ENCODE data around the gene GRID1.
"Not testable (repeated sequence)": the region's sequence is repeated elsewhere in the genome, so short reads cannot be mapped to it uniquely, and the experiment has no call there.

Gene GRID1

DNA sequence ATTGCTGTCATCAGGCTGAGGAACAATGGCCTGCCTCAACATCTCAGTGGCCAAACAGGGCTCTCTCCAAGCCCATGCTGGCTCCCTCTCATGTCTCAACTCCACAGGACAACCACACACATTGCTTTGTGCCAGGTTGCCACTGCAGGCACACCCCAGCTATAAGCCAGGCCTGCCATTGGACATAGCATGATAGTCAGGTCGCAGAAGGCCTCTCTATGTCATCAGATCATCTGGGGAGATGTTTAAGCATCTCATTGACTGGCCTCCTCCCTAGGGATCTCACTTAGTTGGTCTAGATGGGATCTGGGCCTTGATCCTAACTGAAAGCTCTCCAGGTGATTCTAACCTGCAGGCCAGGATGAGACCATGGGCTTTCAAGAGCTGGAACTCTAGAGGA lies 257.2 kb downstream of the GRID1 start:
- intact Hi-C loops (cut with DNase I; ENCODE audit: low total_unique reads) = no loop called here

DNA sequence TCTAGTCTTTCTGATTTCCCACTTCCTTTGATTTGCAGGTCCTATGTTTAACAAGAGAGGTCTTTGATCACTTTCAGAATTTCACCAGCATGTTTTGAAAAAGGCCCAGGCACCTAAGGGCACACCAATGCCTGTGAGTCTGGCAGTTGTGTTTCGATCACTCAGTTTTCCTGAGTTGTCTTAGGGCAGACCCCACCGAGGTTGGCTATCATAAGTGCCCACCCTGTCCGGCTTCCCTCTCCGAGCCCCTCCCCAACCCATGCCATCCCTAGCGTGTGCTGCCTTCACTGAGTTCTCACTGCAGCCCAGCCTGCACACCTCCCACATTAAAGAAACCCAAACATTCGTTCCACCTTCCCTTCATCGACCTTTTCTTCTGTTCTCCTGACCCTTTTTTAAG lies 257.9 kb downstream of the GRID1 start:
- Histone ChIP-seq H3K4me1 (no peaks in the 10 kb centered on the region), H3K36me3 (no peaks in the 10 kb centered on the region), H3K27ac (no peak overlapping the region), H3K4me3 (no peak overlapping the region), H3K27me3 (no peaks in the 10 kb centered on the region), H3K9me3 (no peaks in the 10 kb centered on the region)
- intact Hi-C loops (cut with DNase I; ENCODE audit: low total_unique reads) = no loop called here
- TF ChIP-seq, protein P1, sequence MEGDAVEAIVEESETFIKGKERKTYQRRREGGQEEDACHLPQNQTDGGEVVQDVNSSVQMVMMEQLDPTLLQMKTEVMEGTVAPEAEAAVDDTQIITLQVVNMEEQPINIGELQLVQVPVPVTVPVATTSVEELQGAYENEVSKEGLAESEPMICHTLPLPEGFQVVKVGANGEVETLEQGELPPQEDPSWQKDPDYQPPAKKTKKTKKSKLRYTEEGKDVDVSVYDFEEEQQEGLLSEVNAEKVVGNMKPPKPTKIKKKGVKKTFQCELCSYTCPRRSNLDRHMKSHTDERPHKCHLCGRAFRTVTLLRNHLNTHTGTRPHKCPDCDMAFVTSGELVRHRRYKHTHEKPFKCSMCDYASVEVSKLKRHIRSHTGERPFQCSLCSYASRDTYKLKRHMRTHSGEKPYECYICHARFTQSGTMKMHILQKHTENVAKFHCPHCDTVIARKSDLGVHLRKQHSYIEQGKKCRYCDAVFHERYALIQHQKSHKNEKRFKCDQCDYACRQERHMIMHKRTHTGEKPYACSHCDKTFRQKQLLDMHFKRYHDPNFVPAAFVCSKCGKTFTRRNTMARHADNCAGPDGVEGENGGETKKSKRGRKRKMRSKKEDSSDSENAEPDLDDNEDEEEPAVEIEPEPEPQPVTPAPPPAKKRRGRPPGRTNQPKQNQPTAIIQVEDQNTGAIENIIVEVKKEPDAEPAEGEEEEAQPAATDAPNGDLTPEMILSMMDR (IDR thresholded peaks at IDR 0.05) = no peak
- no peak for DNase-seq

More for the DNA sequence above, 257.2 kb downstream of the GRID1 start:
- Histone ChIP-seq H3K27ac (no peak overlapping the region), H3K27me3 (no peaks in the 10 kb centered on the region), H3K9me3 (no peaks in the 10 kb centered on the region), H3K4me1 (no peaks in the 10 kb centered on the region), H3K36me3 (no peaks in the 10 kb centered on the region), H3K4me3 (no peak overlapping the region)
- no peak for DNase-seq
- TF ChIP-seq, protein P1 (IDR thresholded peaks at IDR 0.05) = no peak

DNA sequence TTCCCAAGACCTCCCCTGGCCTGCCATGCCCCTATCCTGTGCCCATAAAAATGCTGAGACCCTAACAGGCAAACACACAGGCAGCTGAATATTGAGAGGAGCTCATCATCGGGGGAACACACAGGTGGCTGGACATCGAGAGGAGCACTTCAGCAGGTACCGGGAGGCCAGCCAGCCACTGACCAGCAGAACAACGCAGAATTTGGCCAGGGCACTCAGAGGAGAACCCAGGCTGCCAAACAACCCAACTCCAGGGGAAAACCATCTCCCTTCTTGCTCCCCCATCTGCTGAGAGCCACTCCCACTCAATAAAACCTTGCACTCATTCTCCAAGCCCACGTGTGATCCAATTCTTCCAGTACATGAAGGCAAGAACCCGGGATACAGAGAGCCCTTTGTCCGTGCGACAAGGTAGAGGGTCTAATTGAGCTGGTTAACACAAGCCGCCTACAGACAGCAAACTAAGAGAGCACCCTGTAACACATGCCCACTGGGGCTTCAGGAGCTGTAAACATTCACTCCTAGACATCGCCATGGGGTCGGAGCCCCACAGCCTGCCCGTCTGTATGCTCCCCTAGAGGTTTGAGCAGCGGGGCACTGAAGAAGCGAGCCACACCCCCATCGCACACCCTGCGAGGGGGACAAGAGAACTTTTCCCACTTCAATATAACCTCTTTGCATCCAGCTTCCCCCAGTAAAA lies 258.8 kb downstream of the GRID1 start:
- H3K4me1 ChIP-seq; H3K27ac ChIP-seq; H3K9me3 ChIP-seq; intact Hi-C loops (cut with DNase I; ENCODE audit: low total_unique reads); DNase-seq; H3K27me3 ChIP-seq; H3K36me3 ChIP-seq; H3K4me3 ChIP-seq: not testable (repeated sequence)

DNA sequence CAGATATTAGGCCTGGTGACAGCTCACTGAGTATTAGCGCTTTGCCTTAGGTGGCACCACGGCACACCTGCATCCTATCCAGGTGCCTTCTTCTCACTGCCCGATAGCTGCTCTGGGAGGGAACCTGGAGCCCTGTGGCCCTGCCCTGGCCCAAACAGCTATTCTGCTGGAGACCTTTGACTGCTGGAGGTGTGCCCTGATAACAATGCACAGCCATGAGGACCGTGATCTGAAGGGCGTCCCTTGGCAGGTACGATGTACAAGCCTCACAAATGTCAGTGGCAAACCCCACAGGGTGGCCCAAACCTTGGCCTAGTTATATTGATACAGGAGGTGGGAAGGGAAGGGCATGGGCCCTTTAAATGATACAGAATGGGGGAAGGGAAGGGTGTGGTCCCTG lies 259.5 kb downstream of the GRID1 start:
- no peak overlapping the region for H3K4me3 ChIP-seq
- no peaks in the 10 kb centered on the region for H3K36me3 ChIP-seq
- H3K9me3 ChIP-seq = no peaks in the 10 kb centered on the region
- TF ChIP-seq, protein P1 (IDR thresholded peaks at IDR 0.05) = no peak
- intact Hi-C loops (cut with DNase I; ENCODE audit: low total_unique reads) = no loop called here
- DNase-seq = no peak
- H3K27ac ChIP-seq = no peak overlapping the region
- no peaks in the 10 kb centered on the region for H3K4me1 ChIP-seq
- H3K27me3 ChIP-seq = no peaks in the 10 kb centered on the region

DNA sequence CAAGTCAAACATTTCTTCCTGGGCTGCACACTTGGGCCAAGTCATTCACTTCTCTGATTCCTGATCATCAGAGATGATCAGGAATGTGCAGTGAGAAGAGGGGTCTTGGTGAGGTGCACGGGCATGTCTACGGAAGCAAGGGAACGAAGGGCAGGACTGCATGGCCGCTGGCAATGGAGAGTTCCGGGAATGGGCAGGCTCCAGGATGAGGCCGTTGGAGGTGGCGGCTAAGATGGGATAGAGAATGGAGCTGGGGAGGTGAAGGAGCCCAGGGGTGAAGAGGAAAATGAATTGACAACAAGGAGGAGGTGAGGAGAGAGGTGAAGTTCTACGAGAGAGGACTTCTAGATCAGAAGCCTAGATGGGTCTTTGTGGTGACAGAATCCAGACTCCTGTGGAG lies 260.0 kb downstream of the GRID1 start:
- intact Hi-C loops (cut with DNase I; ENCODE audit: low total_unique reads) = no loop called here
- TF ChIP-seq, protein P1 (IDR thresholded peaks at IDR 0.05) = no peak
- no peak for DNase-seq

DNA sequence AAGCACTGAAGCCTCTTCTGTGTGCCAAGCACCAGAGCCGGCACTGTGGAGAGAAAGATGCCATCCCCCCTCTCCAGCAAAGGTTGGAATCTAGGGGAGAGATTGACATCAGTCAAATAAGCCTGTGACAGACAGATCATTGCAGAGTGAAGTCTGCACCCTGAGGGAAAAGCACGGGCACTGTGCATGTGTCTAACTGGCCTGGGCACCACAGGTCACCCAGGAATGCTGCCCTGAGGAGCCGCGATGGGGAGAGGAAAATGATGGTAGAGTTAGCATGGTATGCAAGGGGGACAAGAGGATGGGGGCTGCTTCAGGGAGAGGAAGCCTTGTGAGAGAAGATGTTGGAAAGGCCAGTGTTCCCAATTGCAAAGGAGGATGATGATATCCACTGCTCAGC lies 261.0 kb downstream of the GRID1 start:
- Histone ChIP-seq H3K27me3 (no peaks in the 10 kb centered on the region), H3K4me1 (no peaks in the 10 kb centered on the region), H3K27ac (no peak overlapping the region), H3K9me3 (no peaks in the 10 kb centered on the region), H3K36me3 (no peaks in the 10 kb centered on the region), H3K4me3 (no peak overlapping the region)
- intact Hi-C loops (cut with DNase I; ENCODE audit: low total_unique reads) = no loop called here
- TF ChIP-seq, protein P1 (IDR thresholded peaks at IDR 0.05) = no peak
- no peak for DNase-seq

More for the DNA sequence above, 260.0 kb downstream of the GRID1 start:
- no peaks in the 10 kb centered on the region for H3K27me3 ChIP-seq
- H3K9me3 ChIP-seq = no peaks in the 10 kb centered on the region
- H3K4me3 ChIP-seq = no peak overlapping the region
- no peaks in the 10 kb centered on the region for H3K36me3 ChIP-seq
- H3K27ac ChIP-seq = no peak overlapping the region
- no peaks in the 10 kb centered on the region for H3K4me1 ChIP-seq
